MCF 10A (cell line): Measurements from ENCODE around the gene KEAP1. TPM values are rescaled to one million over a fixed set of nuclear protein-coding genes. Genes with fewer than 3 reads are reported as not detected.

Source experiments
- BruUV-seq: library from RNA; stranded (reverse); fragments of 400-500 nt; replicated peaks from 2 replicates; lab custom pipeline; 2021; lab: Mats Ljungman, UMichigan
- CTCF ChIA-PET: fragments of 300-600 bp; sonication (Branson Sonifier 250); formaldehyde crosslinking; extraction: SDS; loops from one replicate; lab custom pipeline; 2021; ENCODE audit warnings: antibody characterized with exemption, inconsistent platforms; lab: Yijun Ruan, JAX
- POLR2A ChIA-PET: fragments of 300-600, 350-650 bp; sonication (Branson Sonifier 250); formaldehyde crosslinking; extraction: SDS; loops from one replicate; lab custom pipeline; 2020; ENCODE audit warnings: antibody characterized with exemption, inconsistent platforms; lab: Yijun Ruan, JAX
- DNase-seq: peaks from one replicate; pipeline ENCODE4 v3.0.0-alpha.2; 2018; ENCODE audit not compliant: unreplicated experiment
- H3K27ac Mint-ChIP-seq: one replicate; pipeline ENCODE4 v1.8.0; 2022; ENCODE audit warnings: mild to moderate bottlenecking, low read depth, mixed read lengths; ENCODE audit not compliant: unreplicated experiment
- H3K27me3 Mint-ChIP-seq: one replicate; pipeline ENCODE4 v1.8.0; 2022; ENCODE audit warnings: mixed read lengths; ENCODE audit not compliant: insufficient read depth, unreplicated experiment
- H3K36me3 Mint-ChIP-seq: one replicate; pipeline ENCODE4 v1.8.0; 2022; ENCODE audit warnings: mild to moderate bottlenecking, moderate library complexity, mixed read lengths; ENCODE audit not compliant: insufficient read depth, unreplicated experiment
- H3K4me1 Mint-ChIP-seq: one replicate; pipeline ENCODE4 v1.8.0; 2022; ENCODE audit warnings: mixed read lengths; ENCODE audit not compliant: insufficient read depth, unreplicated experiment
- H3K4me3 Mint-ChIP-seq: one replicate; pipeline ENCODE4 v1.8.0; 2022; ENCODE audit warnings: mild to moderate bottlenecking, moderate library complexity, mixed read lengths; ENCODE audit not compliant: unreplicated experiment
- H3K9me3 Mint-ChIP-seq: one replicate; pipeline ENCODE4 v1.8.0; 2022; ENCODE audit warnings: mixed read lengths; ENCODE audit not compliant: unreplicated experiment
- intact Hi-C: fragments of 100-400 bp; cut with micrococcal nuclease; formaldehyde crosslinking; loops from 2 replicates; pipeline ENCODE4 v1.14.1; 2022
- total RNA-seq: library from RNA; stranded (reverse); gene quantifications from 2 replicates; pipeline ENCODE4 v1.2.3, GENCODE V29; 2022
- TF ChIP-seq, protein P1 (sequence below): fragments of 200-600 bp; IDR thresholded peaks from one replicate; pipeline ENCODE4 v1.8.0; 2022; ENCODE audit warnings: antibody characterized with exemption, mild to moderate bottlenecking; ENCODE audit not compliant: unreplicated experiment

KEAP1 gene
- total RNA-seq, 1 experiment from 2014 or later, result 46.1 TPM

DNA sequence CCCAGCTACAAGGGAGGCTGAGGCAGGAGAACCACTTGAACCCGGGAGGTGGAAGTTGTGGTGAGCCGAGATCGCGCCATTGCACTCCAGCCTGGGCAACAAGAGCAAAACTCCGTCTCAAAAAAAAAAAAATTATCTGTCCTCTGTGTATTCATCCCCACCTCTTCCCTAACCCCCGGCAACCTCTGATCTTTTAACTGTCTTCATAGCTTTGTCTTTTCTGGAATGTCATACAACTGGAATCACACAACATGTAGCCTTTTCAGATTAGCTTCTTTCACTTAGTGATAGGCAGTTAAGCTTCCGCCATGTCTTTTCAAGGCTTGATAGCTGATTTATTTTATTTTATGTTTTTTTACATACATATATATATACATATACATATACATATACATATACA lies 22.5 kb upstream of the KEAP1 start:
- ChIA-PET CTCF (interaction anchor here (0.7 to 1.0 kb wide), 2 partner anchors 28 to 56 kb away, joined by 3 read pairs; no protein-coding TSS in a partner anchor), POLR2A (no interaction called here)
- no peak for DNase-seq
- TF ChIP-seq, protein P1, sequence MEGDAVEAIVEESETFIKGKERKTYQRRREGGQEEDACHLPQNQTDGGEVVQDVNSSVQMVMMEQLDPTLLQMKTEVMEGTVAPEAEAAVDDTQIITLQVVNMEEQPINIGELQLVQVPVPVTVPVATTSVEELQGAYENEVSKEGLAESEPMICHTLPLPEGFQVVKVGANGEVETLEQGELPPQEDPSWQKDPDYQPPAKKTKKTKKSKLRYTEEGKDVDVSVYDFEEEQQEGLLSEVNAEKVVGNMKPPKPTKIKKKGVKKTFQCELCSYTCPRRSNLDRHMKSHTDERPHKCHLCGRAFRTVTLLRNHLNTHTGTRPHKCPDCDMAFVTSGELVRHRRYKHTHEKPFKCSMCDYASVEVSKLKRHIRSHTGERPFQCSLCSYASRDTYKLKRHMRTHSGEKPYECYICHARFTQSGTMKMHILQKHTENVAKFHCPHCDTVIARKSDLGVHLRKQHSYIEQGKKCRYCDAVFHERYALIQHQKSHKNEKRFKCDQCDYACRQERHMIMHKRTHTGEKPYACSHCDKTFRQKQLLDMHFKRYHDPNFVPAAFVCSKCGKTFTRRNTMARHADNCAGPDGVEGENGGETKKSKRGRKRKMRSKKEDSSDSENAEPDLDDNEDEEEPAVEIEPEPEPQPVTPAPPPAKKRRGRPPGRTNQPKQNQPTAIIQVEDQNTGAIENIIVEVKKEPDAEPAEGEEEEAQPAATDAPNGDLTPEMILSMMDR, result no peak
- H3K36me3 Mint-ChIP-seq, result no peaks in the 10 kb centered on the region
- no peak overlapping the region for H3K4me3 Mint-ChIP-seq
- no TSS peak for BruUV-seq
- intact Hi-C loops, result no loop called here
- no peaks in the 10 kb centered on the region for H3K27me3 Mint-ChIP-seq
- H3K27ac Mint-ChIP-seq, result no peak overlapping the region
- H3K4me1 Mint-ChIP-seq, result no peaks in the 10 kb centered on the region
- no peaks in the 10 kb centered on the region for H3K9me3 Mint-ChIP-seq

DNA sequence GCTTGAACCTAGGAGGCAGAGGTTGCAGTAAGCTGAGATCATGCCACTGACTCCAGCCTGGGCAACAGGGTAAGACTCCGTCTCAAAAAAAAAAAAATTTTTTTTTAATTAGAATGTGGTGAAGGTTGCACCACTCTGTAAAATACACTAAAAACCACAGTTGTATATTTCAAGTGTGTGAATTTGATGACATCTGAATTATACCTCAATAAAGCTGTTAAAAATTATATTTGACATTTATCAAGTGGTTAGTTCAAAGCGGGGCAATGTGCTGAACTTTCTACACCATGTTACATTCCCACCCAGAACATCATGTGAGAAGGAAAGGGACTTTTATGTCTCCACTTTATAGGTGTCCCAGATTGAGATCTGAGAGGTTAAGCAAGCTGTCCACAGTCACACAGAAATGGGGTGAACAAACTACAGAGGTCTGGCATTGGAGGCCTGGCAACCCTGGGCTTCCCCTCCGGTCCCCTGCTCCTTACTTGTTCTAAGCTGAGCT lies 20.0 kb upstream of the KEAP1 start:
- no peaks in the 10 kb centered on the region for H3K36me3 Mint-ChIP-seq
- no peaks in the 10 kb centered on the region for H3K9me3 Mint-ChIP-seq
- DNase-seq, result no peak
- no TSS peak for BruUV-seq
- intact Hi-C loops, result no loop called here
- H3K4me3 Mint-ChIP-seq, result no peak overlapping the region
- ChIA-PET POLR2A (interaction anchor here (1.6 kb wide), 1 partner anchor 20 kb away, joined by 4 read pairs; no protein-coding TSS in a partner anchor), CTCF (interaction anchor here (0.5 to 1.4 kb wide), 9 partner anchors 13 to 258 kb away, joined by 3 to 6 read pairs (median 3); no protein-coding TSS in a partner anchor)
- peaks cover 17% of the 10 kb centered on the region for H3K27me3 Mint-ChIP-seq
- H3K27ac Mint-ChIP-seq, result no peak overlapping the region
- no peaks in the 10 kb centered on the region for H3K4me1 Mint-ChIP-seq
- TF ChIP-seq, protein P1, result no peak

DNA sequence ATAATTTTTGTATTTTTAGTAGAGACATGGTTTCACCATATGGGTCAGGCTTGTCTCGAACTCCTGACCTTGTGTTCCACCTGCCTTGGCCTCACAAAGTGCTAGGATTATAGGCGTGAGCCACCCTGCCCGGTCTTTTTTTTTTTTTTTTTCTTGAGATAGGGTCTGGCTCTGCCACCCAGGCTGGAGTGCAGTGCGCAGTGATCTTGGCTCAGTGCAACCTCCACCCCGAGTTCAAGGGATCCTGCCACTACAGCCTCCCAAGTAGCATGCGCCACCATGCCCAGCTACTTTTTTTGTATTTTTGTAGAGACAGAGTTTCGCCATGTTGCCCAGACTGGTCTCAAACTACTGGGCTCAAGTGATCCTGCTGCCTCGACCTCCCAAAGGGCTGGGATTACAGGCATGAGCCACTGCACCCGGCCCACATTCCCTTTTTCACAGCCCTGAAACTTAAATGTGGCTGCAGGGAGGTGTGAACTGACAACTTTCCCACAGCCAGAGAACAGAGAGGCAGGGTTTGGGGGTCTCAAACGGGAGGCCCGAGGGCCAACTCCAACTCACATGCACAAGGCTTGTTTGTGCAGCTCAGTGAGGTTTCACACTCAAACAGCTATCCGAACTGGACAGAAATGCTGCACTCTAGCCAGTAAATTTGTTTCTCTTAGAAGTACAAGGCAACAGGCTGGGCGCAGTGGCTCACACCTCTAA lies 18.5 kb upstream of the KEAP1 start:
- Mint-ChIP-seq H3K9me3 (no peaks in the 10 kb centered on the region), H3K4me1 (no peaks in the 10 kb centered on the region), H3K36me3 (no peaks in the 10 kb centered on the region), H3K4me3 (no peak overlapping the region), H3K27ac (no peak overlapping the region), H3K27me3 (peaks cover 22% of the 10 kb centered on the region)
- TF ChIP-seq, protein P1, result no peak
- intact Hi-C loops, result no loop called here
- ChIA-PET CTCF (interaction anchor here (1.7 kb wide), 1 partner anchor 11 kb away, joined by 3 read pairs; no protein-coding TSS in a partner anchor), POLR2A (interaction anchor here (0.8 kb wide), 1 partner anchor 14 kb away, joined by 3 read pairs; no protein-coding TSS in a partner anchor)
- DNase-seq, result no peak
- BruUV-seq, result no TSS peak

DNA sequence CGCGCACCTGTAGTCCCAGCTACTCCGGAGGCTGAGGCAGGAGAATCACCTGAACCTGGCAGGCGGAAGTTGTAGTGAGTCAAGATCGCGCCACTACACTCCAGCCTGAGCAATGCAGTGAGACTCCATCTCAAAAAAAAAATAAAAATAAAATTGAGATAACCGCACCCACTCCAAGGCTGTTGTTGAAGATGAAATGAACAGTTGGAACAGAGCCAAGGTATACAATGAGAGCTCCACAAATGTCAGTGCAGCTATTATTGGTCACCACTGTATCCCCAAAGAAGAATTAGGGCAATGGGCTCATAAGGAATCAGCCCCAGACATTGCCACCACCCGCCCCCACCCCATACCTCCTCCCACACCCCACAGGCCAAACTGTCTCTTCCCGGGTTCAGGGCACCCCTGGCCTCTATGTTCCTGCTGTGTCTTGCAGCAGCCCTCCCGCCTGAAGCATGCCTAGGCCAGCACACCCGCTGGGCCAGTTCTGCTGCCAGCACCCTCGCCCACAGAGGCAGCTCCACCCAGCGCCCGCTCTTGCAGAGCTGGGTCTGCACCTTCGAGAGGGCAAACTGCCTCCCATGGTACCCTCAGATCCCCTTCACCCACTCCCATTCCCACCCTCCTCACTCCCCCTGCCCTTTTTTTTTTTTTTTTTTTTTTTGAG lies 17.6 kb upstream of the KEAP1 start:
- BruUV-seq, result no TSS peak
- TF ChIP-seq, protein P1, result no peak
- Mint-ChIP-seq H3K4me1 (no peaks in the 10 kb centered on the region), H3K27me3 (peaks cover 22% of the 10 kb centered on the region), H3K9me3 (no peaks in the 10 kb centered on the region), H3K4me3 (no peak overlapping the region), H3K27ac (no peak overlapping the region), H3K36me3 (no peaks in the 10 kb centered on the region)
- intact Hi-C loops, result no loop called here
- DNase-seq, result peak; percentile 59
- ChIA-PET CTCF (interaction anchor here (0.7 to 1.7 kb wide), 3 partner anchors 10 to 98 kb away, joined by 3 read pairs; no protein-coding TSS in a partner anchor), POLR2A (no interaction called here)
